Glomerular visceral epithelial cell (primary cell): ENCODE measurements around the gene UBE2S.

Experiments
- DNase-seq: peaks from one replicate; pipeline ENCODE4 v3.0.0-alpha.2; 2016; ENCODE audit errors: extremely low spot score

The UBE2S gene

GRCh38 chr19:55383279-55384130 is 24.1 kb downstream of the UBE2S start:
- peak; percentile 75 for DNase-seq

GRCh38 chr19:55382522-55383054 is 25.0 kb downstream of the UBE2S start:
- DNase-seq, result no peak

GRCh38 chr19:55382013-55382412 is 25.6 kb downstream of the UBE2S start:
- no peak for DNase-seq

DNA sequence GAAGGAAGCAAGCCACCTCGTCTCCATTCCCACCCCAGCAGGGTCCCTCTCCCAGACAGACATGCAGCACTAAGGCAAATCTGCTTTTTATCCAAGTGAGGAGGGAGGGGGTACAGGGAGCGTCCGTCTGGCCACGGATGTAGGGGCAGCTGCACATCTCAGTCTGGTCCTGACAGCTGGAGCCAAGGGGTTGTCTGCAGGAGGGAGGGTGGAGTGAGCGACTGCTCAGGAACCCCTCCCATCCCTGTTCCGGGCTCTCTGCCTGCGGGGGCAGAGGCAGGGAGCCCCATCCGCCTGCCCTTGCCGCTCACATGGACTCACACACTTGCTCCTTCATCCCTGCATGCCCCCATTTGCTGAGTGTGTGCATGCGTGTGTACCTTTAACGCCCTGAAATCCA is 28.4 kb downstream of the UBE2S start:
- no peak for DNase-seq

GRCh38 chr19:55377356-55378131 is 30.0 kb downstream of the UBE2S start:
- DNase-seq, result no peak

DNA sequence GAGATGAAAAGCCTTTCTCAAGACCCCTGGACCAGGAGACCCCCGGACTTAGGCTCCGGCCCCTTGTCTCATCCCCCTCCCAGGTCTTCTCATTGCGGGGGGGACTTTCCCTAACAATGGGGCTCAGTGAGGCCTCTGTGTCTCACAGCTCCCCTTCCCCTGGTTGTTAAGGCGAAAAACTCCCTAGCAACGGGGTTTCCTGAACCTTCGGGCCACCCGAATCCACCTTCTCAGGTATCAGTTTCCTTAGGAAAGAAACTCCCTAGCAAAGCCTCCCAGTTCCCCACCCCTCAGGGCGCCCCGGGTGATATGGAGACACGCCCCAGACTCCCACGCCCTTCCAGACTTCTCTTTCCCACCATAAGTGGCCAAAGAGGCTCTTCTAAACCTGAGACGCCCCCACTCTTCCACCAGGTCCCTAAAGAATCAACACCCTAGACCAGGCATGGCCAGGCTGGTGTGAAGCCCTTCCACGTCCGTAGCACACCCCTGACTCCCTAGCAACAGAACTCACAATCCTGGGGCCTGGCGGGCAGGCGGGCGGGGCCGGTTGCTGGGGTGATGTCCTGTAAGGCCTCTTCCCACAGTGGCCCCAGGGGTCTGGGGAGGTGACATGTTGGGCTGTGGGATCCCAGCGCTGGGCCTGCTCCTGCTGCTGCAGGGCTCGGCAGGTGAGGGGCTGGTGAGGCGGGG is 31.2 kb downstream of the UBE2S start, which contains the start of gene TMEM190:
TSS of gene TMEM190 (plus strand) at position 586 of the 693 bp plus-strand sequence. CDS start at position 614, 28 bp downstream.
- no peak for DNase-seq

DNA sequence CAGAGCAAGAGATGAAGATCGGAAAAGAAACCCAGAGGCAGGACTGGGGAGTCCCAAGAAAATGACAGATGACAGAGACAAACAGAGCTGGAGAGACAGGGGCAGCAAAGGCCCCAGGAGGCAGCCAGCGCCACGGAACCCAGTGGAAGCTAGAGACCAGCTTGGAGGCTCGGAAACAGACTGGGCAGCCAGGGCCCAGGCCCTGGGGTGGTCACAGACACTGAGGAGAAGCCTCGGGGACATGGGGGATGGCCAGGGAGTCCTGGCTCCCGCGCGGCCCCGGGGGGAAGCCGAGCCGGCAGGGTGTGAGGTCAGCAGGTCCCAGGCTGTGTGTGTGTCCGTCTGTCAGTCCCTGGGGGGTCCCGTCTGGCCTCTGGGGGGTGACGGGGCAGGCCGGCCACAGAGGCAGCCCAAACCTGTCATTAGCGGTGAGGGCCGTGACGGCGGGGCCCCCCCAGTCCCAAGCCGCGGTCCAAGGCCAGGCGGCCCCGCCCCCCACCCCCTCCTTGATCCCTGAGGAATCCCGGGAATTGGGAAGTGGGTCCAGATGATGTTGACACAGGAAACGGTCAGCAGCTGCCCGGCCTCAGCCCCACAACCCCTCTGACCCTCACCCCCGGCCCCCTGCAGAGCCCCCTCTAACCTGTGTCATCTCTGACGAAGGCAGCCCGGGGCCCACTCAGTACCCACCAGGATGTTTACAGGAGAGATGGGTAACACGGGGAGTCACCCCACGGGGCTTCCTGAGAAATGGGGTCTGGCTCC is 33.4 kb downstream of the UBE2S start:
- peak; percentile 95 for DNase-seq

DNA sequence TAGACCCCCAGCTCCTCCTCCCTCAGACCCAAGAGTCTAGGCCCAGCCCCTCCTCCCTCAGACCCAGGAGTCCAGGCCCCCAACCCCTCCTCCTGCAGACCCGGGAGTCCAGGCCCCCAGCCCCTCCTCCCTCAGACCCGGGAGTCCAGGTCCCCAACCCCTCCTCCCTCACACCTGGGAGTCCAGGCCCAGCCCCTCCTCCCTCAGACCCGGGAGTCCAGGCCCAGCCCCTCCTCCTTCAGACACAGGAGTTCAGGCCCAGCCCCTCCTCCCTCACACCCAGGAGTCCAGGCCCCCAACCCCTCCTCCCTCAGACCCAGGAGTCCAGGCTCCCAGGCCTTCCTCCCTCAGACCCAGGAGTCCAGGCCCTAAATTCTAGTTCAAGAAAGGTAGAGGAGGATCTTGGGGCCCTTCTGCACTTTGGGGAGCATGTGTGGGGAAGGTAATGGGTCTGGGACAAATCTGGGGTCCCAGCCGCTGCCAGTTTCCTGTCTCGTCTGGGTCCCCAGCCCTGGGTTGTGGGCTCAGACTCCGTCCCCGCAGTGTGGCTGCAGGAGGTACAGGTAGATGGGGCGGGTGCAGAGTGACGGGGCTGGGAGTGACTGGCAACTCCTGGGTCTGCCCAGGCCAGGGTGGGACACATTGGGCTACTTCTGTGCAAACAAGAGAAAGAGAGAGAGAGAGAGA is 34.1 kb downstream of the UBE2S start:
- DNase-seq, result peak; percentile 56

GRCh38 chr19:55372316-55373081 is 35.1 kb downstream of the UBE2S start:
- peak; percentile 93 for DNase-seq

GRCh38 chr19:55370305-55370988 is 37.1 kb downstream of the UBE2S start, which contains the start of gene IL11:
IL11 (minus strand) TSS chr19:55370463; CDS start chr19:55370310, 153 bp downstream.
- DNase-seq, result peak; percentile 88

GRCh38 chr19:55369653-55370304 is 37.8 kb downstream of the UBE2S start:
- DNase-seq, result peak; percentile 79

- DNase-seq, result peak; percentile 70
Measured at GRCh38 chr19:55368701-55369563, 38.7 kb downstream of the UBE2S start.

DNA sequence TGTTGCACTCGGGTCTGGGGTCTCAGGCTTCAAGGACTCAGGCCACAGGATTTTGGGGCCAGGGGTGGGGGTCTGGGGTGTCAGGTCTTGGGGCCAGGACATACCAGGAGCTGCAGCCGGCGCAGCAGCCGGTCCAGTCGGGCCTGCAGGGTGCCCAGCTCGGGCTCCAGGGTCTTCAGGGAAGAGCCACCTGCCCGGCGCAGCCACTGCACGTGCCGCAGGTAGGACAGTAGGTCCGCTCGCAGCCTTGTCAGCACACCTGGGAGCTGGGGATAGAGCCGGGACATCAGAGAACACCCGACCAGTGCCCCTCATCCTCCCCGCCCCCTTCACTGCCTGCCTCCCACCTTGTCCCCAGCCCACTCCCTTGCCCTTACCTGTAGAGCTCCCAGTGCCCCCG is 39.5 kb downstream of the UBE2S start:
- DNase-seq, result no peak

GRCh38 chr19:55366790-55367189 is 40.8 kb downstream of the UBE2S start:
- DNase-seq, result no peak

GRCh38 chr19:55365964-55366363 is 41.6 kb downstream of the UBE2S start:
- DNase-seq, result no peak

GRCh38 chr19:55365245-55365644 is 42.3 kb downstream of the UBE2S start:
- DNase-seq, result no peak

- DNase-seq, result peak; percentile 37
Measured at GRCh38 chr19:55362990-55363716, 44.4 kb downstream of the UBE2S start, which contains the start of gene GARIN5B. GARIN5B (minus strand) TSS chr19:55363260; CDS start chr19:55363066, 194 bp downstream.
